CD1c-positive myeloid dendritic cell (primary cell): ENCODE results near the gene PAK6.

Experiments used
- DNase-seq: peaks from one replicate; pipeline ENCODE4 v3.0.0-alpha.2; 2016; ENCODE audit errors: extremely low spot score

Gene PAK6

GRCh38 chr15:40276927-40277326 lies 38.1 kb downstream of the PAK6 start:
- no peak for DNase-seq

- peak; percentile 69 for DNase-seq
Observed at GRCh38 chr15:40277471-40277870, 38.6 kb downstream of the PAK6 start.

- no peak for DNase-seq
Observed at GRCh38 chr15:40278026-40278425, 39.2 kb downstream of the PAK6 start.

GRCh38 chr15:40279437-40280141 lies 40.7 kb downstream of the PAK6 start:
- peak; percentile 76 for DNase-seq

GRCh38 chr15:40280260-40281056 lies 41.6 kb downstream of the PAK6 start:
- no peak for DNase-seq

- DNase-seq = no peak
Observed at GRCh38 chr15:40281057-40281800, 42.4 kb downstream of the PAK6 start.

- DNase-seq = no peak
Observed at GRCh38 chr15:40281801-40282146, 42.9 kb downstream of the PAK6 start.

GRCh38 chr15:40282147-40282868 lies 43.4 kb downstream of the PAK6 start:
- DNase-seq = peak; percentile 58

- peak; percentile 43 for DNase-seq
Observed at GRCh38 chr15:40282869-40283614, 44.2 kb downstream of the PAK6 start, which contains the start of gene ANKRD63. ANKRD63 (minus strand) TSS chr15:40283064; CDS start chr15:40282586, 478 bp downstream.

- DNase-seq = no peak
Observed at GRCh38 chr15:40283615-40284300, 44.9 kb downstream of the PAK6 start.

GRCh38 chr15:40285151-40285550 lies 46.3 kb downstream of the PAK6 start:
- no peak for DNase-seq

GRCh38 chr15:40285554-40286011 lies 46.7 kb downstream of the PAK6 start:
- peak; percentile 64 for DNase-seq

GRCh38 chr15:40286061-40286532 lies 47.2 kb downstream of the PAK6 start:
- peak; percentile 62 for DNase-seq

GRCh38 chr15:40286794-40287193 lies 47.9 kb downstream of the PAK6 start:
- DNase-seq = no peak

GRCh38 chr15:40287505-40287904 lies 48.6 kb downstream of the PAK6 start:
- DNase-seq = peak; percentile 50

GRCh38 chr15:40287968-40288367 lies 49.1 kb downstream of the PAK6 start:
- DNase-seq = no peak

- DNase-seq = no peak
Observed at GRCh38 chr15:40289140-40289775, 50.4 kb downstream of the PAK6 start.

GRCh38 chr15:40290545-40290917 lies 51.7 kb downstream of the PAK6 start:
- no peak for DNase-seq

- DNase-seq = no peak
Observed at GRCh38 chr15:40290918-40291574, 52.2 kb downstream of the PAK6 start.
